Peyer's patch (tissue), 4 donors: ENCODE measurements around the gene RRAD.

Source experiments
- CTCF ChIP-seq, 6 experiments: fragments of 450-650 bp in 4 of 6; fragments of 200-600 bp in 2 of 6; sonication (generic) in 1 of 6; IDR thresholded peaks; one replicate each; pipeline ENCODE4 v1.5.1; 2017 to 2019; ENCODE audit warnings: antibody characterized with exemption in 6 of 6, mild to moderate bottlenecking in 3 of 6, moderate library complexity in 1 of 6
- POLR2A ChIP-seq, 2 donors: fragments of 450-650 bp; IDR thresholded peaks; one replicate each; pipeline ENCODE4 v1.5.1; 2017; ENCODE audit warnings: antibody characterized with exemption in 2 of 2, mild to moderate bottlenecking in 2 of 2, moderate library complexity in 2 of 2

- no peak for TF ChIP-seq CTCF (IDR thresholded peaks at IDR 0.05)
- no peak for TF ChIP-seq POLR2A (IDR thresholded peaks at IDR 0.05)
These were observed 43.5 kb upstream of the RRAD start for GRCh38 chr16:66968847-66969246.
